Panc1 (cell line): ENCODE results near the gene VPS26A.

Experiments
- CTCF ChIP-seq: fragments of 450-650 bp; IDR thresholded peaks from 2 replicates; pipeline ENCODE4 v1.5.1; 2017; ENCODE audit warnings: mild to moderate bottlenecking
- POLR2AphosphoS5 ChIP-seq: IDR thresholded peaks from 2 replicates; pipeline ENCODE4 v1.6.1; 2012; ENCODE audit warnings: mild to moderate bottlenecking, low read depth, low read length, moderate library complexity
- TF ChIP-seq, protein P1 (sequence below), 2 experiments: IDR thresholded peaks; 2 replicates each; pipeline ENCODE4 v1.6.1; 2011 to 2012; ENCODE audit warnings: low read depth in 2 of 2, control low read depth in 1 of 2, low read length in 1 of 2, mild to moderate bottlenecking in 1 of 2, moderate library complexity in 1 of 2; ENCODE audit not compliant: insufficient read depth in 1 of 2

- TF ChIP-seq CTCF (no peak), POLR2AphosphoS5 (no peak)
- TF ChIP-seq, protein P1, sequence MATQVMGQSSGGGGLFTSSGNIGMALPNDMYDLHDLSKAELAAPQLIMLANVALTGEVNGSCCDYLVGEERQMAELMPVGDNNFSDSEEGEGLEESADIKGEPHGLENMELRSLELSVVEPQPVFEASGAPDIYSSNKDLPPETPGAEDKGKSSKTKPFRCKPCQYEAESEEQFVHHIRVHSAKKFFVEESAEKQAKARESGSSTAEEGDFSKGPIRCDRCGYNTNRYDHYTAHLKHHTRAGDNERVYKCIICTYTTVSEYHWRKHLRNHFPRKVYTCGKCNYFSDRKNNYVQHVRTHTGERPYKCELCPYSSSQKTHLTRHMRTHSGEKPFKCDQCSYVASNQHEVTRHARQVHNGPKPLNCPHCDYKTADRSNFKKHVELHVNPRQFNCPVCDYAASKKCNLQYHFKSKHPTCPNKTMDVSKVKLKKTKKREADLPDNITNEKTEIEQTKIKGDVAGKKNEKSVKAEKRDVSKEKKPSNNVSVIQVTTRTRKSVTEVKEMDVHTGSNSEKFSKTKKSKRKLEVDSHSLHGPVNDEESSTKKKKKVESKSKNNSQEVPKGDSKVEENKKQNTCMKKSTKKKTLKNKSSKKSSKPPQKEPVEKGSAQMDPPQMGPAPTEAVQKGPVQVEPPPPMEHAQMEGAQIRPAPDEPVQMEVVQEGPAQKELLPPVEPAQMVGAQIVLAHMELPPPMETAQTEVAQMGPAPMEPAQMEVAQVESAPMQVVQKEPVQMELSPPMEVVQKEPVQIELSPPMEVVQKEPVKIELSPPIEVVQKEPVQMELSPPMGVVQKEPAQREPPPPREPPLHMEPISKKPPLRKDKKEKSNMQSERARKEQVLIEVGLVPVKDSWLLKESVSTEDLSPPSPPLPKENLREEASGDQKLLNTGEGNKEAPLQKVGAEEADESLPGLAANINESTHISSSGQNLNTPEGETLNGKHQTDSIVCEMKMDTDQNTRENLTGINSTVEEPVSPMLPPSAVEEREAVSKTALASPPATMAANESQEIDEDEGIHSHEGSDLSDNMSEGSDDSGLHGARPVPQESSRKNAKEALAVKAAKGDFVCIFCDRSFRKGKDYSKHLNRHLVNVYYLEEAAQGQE (IDR thresholded peaks at IDR 0.05; ENCODE audit: insufficient read depth in 1 of 2, low read depth in 2 of 2, low read length in 1 of 2): no peak
Measured at GRCh38 chr10:69078311-69078710, 45.7 kb upstream of the VPS26A start.
